ENCODE results near the gene ZBTB7C.

DNA sequence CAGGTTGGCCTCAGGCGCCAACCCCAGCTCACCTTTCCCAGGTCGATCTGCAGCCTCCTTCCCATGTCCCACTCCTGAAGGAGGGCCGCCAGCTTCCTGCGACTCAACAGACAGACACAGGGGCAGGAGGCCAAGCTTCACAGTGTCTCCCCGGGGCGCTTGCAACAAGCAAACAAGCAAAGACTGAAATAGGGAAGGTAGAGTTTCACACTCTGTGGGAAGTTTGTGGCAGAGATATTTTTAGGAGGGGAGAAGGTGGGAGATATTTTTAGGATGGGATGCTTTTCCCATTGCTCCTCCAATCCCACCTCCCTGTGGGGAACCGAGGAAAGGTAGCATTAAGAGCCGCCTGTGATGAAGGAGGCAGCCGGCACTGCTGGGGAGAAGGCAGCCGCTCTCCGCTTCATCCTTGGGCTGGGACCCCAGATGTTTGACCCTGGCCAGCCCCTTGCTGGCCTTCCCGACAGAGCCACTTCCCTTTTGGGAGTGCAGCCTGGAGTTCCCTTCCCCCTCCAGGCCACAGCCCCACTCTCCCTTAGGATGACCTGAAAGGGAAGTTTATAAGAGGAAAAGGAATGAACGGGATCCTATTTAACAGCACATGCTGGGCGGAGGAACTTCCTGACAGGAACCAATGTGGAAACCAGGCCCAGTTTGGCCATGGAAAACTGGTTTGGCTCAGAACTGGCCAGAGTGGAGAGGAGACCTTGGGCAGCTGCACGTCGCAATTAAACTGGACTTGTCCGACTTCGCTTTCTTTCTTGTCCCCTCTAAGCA is 336.6 kb downstream of the ZBTB7C start:
- TF ChIP-seq BHLHE40 (IDR thresholded peaks at IDR 0.05; ENCODE audit: borderline replicate concordance) (no peak), SUZ12 (IDR thresholded peaks at IDR 0.05) (no peak), FOXA1 (IDR thresholded peaks at IDR 0.05) (no peak), FOXM1 (IDR thresholded peaks at IDR 0.05; ENCODE audit: borderline replicate concordance) (no peak), ARNT (IDR thresholded peaks at IDR 0.05) (no peak), NFRKB (IDR thresholded peaks at IDR 0.05) (no peak), SP1 (IDR thresholded peaks at IDR 0.05) (no peak), FOXK2 (IDR thresholded peaks at IDR 0.05) (no peak), ZNF384 (IDR thresholded peaks at IDR 0.05) (no peak), ELF4 (IDR thresholded peaks at IDR 0.05) (no peak)
